Measurements from ENCODE around the gene KSR2. TPM values are rescaled to one million over a fixed set of nuclear protein-coding genes. Genes with fewer than 3 reads are reported as not detected.

KSR2 gene
- total RNA-seq, 1 experiment from 2014 or later: 0.15 TPM

- DNase-seq (ENCODE audit: low read depth, low spot score): no peak
- in situ Hi-C loops (cut with HindIII; ENCODE audit: low pct_unique_long_range_greater_than_20kb, low sequenced_read_pairs) (no loop called here), intact Hi-C loops (cut with micrococcal nuclease; ENCODE audit: unreplicated experiment) (no loop called here)
- Histone ChIP-seq H3K27me3 (ENCODE audit: control insufficient read depth, insufficient read depth, low read length) (no peaks in the 10 kb centered on the region), H3K27ac (ENCODE audit: low read length) (no peak overlapping the region), H3K4me1 (ENCODE audit: control insufficient read depth, insufficient read depth, low read length) (no peaks in the 10 kb centered on the region), H3K36me3 (ENCODE audit: control insufficient read depth, insufficient read depth, low read length) (no peaks in the 10 kb centered on the region), H3K4me3 (ENCODE audit: low read depth in 2 of 2, low read length in 2 of 2) (no peak overlapping the region), H3K9me3 (ENCODE audit: control insufficient read depth, insufficient read depth, low read depth, low read length) (no peaks in the 10 kb centered on the region)
- POLR2A ChIA-PET: no interaction called here
- CTCF ChIA-PET: no interaction called here
- TF ChIP-seq TCF7L2 (IDR thresholded peaks at IDR 0.05; ENCODE audit: low read depth, low read length) (no peak), CTCF (IDR thresholded peaks at IDR 0.05) (no peak), SIN3A (IDR thresholded peaks at IDR 0.05; ENCODE audit: borderline replicate concordance, insufficient read depth, low read depth, low read length) (no peak), POLR2AphosphoS5 (IDR thresholded peaks at IDR 0.05; ENCODE audit: low read depth, low read length) (no peak), REST (IDR thresholded peaks at IDR 0.05; ENCODE audit: insufficient read depth in 1 of 2, low read depth in 2 of 2, low read length in 1 of 2) (no peak)
- no TSS peak for BruUV-seq (replicated peaks)
- no peak for ATAC-seq
These were observed 31.9 kb downstream of the KSR2 start for GRCh38 chr12:117936722-117937484.

GRCh38 chr12:117933545-117933944, 35.2 kb downstream of the KSR2 start:
- TF ChIP-seq CTCF (IDR thresholded peaks at IDR 0.05) (no peak), SIN3A (IDR thresholded peaks at IDR 0.05; ENCODE audit: borderline replicate concordance, insufficient read depth, low read depth, low read length) (no peak), POLR2AphosphoS5 (IDR thresholded peaks at IDR 0.05; ENCODE audit: low read depth, low read length) (no peak), TCF7L2 (IDR thresholded peaks at IDR 0.05; ENCODE audit: low read depth, low read length) (no peak), REST (IDR thresholded peaks at IDR 0.05; ENCODE audit: insufficient read depth in 1 of 2, low read depth in 2 of 2, low read length in 1 of 2) (no peak)
- no peak for DNase-seq (ENCODE audit: low read depth, low spot score)
- intact Hi-C loops (cut with micrococcal nuclease; ENCODE audit: unreplicated experiment): no loop called here
- POLR2A ChIA-PET: no interaction called here
- ATAC-seq: no peak
- Histone ChIP-seq H3K27me3 (ENCODE audit: control insufficient read depth, insufficient read depth, low read length) (no peaks in the 10 kb centered on the region), H3K4me1 (ENCODE audit: control insufficient read depth, insufficient read depth, low read length) (no peaks in the 10 kb centered on the region), H3K4me3 (ENCODE audit: low read depth in 2 of 2, low read length in 2 of 2) (no peak overlapping the region), H3K36me3 (ENCODE audit: control insufficient read depth, insufficient read depth, low read length) (no peaks in the 10 kb centered on the region), H3K27ac (ENCODE audit: low read length) (no peak overlapping the region), H3K9me3 (ENCODE audit: control insufficient read depth, insufficient read depth, low read depth, low read length) (no peaks in the 10 kb centered on the region)
- no TSS peak for BruUV-seq (replicated peaks)
- in situ Hi-C loops (cut with HindIII; ENCODE audit: low pct_unique_long_range_greater_than_20kb, low sequenced_read_pairs): no loop called here
- CTCF ChIA-PET: no interaction called here
